OCI-LY7 (cell line): ENCODE measurements around the gene PRRX2. TPM values are rescaled to one million over a fixed set of nuclear protein-coding genes. Genes with fewer than 3 reads are reported as not detected.

Experiments
- BruUV-seq: library from RNA; stranded (reverse); fragments of 400-500 nt; replicated peaks from 2 replicates; lab custom pipeline; 2021; lab: Mats Ljungman, UMichigan
- CTCF ChIA-PET: fragments of 300-600 bp; sonication (Branson Sonifier 250); formaldehyde crosslinking; loops from one replicate; lab custom pipeline; 2022; ENCODE audit warnings: antibody characterized with exemption; ENCODE audit not compliant: unreplicated experiment; lab: Charles Lee
- POLR2A ChIA-PET: fragments of 300-600 bp; sonication (Branson Sonifier 250); formaldehyde crosslinking; loops from one replicate; lab custom pipeline; 2022; ENCODE audit warnings: antibody characterized with exemption; lab: Charles Lee
- DNase-seq: peaks from one replicate; pipeline ENCODE4 v3.0.0-alpha.2; 2015; ENCODE audit warnings: low spot score
- H2AFZ ChIP-seq: fragments of 200-600 bp; sonication (generic), shearing (Covaris generic); 2 replicates; pipeline ENCODE4 v1.6.1; 2014; ENCODE audit warnings: mild to moderate bottlenecking, antibody characterized with exemption, low read length, moderate library complexity
- H3K27ac ChIP-seq: fragments of 200-600 bp; sonication (generic); 2 replicates; pipeline ENCODE4 v1.5.1; 2014; ENCODE audit warnings: mixed run types, low read depth, mild to moderate bottlenecking, moderate library complexity, low read length, inconsistent platforms; ENCODE audit not compliant: poor library complexity, severe bottlenecking
- H3K36me3 ChIP-seq: fragments of 200-600 bp; sonication (generic); 2 replicates; pipeline ENCODE4 v1.6.1; 2014; ENCODE audit warnings: mild to moderate bottlenecking, antibody characterized with exemption, low read length, moderate library complexity, mixed read lengths; ENCODE audit not compliant: insufficient read depth
- H3K4me1 ChIP-seq: fragments of 200-600 bp; sonication (generic); 2 replicates; pipeline ENCODE4 v1.5.1; 2014; ENCODE audit warnings: mild to moderate bottlenecking, low read length; ENCODE audit not compliant: insufficient read depth, poor library complexity, severe bottlenecking
- H3K4me2 ChIP-seq: fragments of 200-600 bp; sonication (generic); 2 replicates; pipeline ENCODE4 v1.6.1; 2014; ENCODE audit warnings: mild to moderate bottlenecking, low read length
- H3K4me3 ChIP-seq: fragments of 200-600 bp; sonication (generic); 2 replicates; pipeline ENCODE4 v1.5.1; 2014; ENCODE audit warnings: mild to moderate bottlenecking, low read depth, low read length; ENCODE audit not compliant: poor library complexity, severe bottlenecking
- H3K79me2 ChIP-seq: fragments of 200-600 bp; sonication (generic); 2 replicates; pipeline ENCODE4 v1.6.1; 2016; ENCODE audit warnings: low read depth, mild to moderate bottlenecking, low read length, moderate library complexity, mixed read lengths; ENCODE audit not compliant: insufficient read depth
- H3K9me2 ChIP-seq: fragments of 200-600 bp; sonication (generic); 2 replicates; pipeline ENCODE4 v1.6.1; 2016; ENCODE audit warnings: mild to moderate bottlenecking, low read length, mixed read lengths; ENCODE audit not compliant: insufficient read depth
- H3K9me3 ChIP-seq: fragments of 200-600 bp; sonication (generic); 2 replicates; pipeline ENCODE4 v1.6.1; 2014; ENCODE audit warnings: mild to moderate bottlenecking, mixed run types, low read length, mixed read lengths
- H4K20me1 ChIP-seq: fragments of 200-600 bp; sonication (generic); 2 replicates; pipeline ENCODE4 v1.6.1; 2014; ENCODE audit warnings: mild to moderate bottlenecking, antibody characterized with exemption, low read length, moderate library complexity, mixed read lengths; ENCODE audit not compliant: insufficient read depth
- EZH2phosphoT487 ChIP-seq: fragments of 200-600 bp; sonication (generic); IDR thresholded peaks from 2 replicates; pipeline ENCODE4 v1.6.1; 2018; ENCODE audit warnings: low read depth, borderline replicate concordance, mild to moderate bottlenecking, mixed run types, antibody characterized with exemption, low read length, moderate library complexity, mixed read lengths
- intact Hi-C: fragments of 100-400 bp; cut with micrococcal nuclease; formaldehyde crosslinking; loops from one replicate; pipeline ENCODE4 v1.10.0; 2022; ENCODE audit not compliant: unreplicated experiment
- total RNA-seq, 2 experiments: library from RNA; depleted of rRNA in 1 of 2; stranded (reverse); fragments of >200 nt in 1 of 2; shearing (Covaris generic) in 1 of 2; gene quantifications; 2 replicates each; pipeline ENCODE4 v1.2.3, GENCODE V29; 2014 to 2022
- TF ChIP-seq, protein P1 (sequence below): fragments of 200-600 bp; sonication (generic); conservative IDR thresholded peaks from 2 replicates; pipeline ENCODE4 v1.5.1; 2014; ENCODE audit warnings: mild to moderate bottlenecking, antibody characterized with exemption, low read length, moderate library complexity, mixed read lengths

Gene PRRX2
- total RNA-seq, 2 experiments from 2014 or later, result not detected

DNA sequence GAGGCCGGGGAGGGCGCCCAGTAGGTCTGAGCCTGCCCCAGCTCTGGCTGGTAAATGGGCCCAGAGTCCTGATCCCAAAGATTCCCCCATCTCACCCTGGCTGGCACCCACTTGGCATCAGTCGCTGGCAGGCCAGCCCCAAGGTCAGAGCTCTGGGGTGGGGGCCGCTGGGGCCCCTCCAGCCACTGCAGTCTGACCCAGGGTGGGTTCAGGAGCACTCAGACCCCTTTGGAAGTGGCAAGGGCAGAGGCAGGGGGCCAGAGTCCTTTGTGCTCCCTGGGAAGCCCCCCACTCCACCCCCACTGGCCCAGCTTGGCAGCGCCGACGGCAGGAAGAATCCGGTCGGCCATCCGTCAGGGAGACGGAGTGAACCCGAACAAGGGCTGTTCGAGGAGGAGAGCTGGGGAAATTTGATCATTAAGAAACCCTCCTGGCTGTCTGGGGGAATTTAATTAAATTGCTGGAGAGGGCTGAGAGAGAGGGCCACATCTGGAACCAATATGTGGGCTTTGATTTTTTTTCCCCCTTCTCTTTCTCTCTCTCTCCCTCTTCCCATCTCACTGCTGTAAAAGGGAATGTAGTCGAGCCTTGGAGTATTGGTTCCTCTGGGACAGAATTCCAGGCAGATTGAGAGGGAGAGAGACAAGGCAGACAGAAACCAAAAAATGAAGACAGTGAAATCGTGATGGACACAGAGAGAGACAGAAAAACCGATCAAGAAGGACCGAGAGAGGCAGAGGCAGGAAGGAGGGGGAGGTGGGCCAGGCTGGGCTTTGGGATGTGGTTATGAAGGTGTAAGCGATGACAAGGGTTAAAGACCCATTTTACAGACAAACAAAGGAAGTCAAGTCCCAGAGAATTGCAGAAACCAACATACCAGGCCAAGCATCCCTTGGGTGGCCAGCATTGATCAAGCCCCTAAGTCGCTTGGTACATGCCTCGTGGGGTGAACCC lies 15.4 kb upstream of the PRRX2 start:
- intact Hi-C loops, result no loop called here
- Histone ChIP-seq H3K4me3 (no peak overlapping the region), H3K27ac (no peak overlapping the region), H3K79me2 (no peaks in the 10 kb centered on the region), H3K4me2 (no peak overlapping the region), H3K9me3 (no peaks in the 10 kb centered on the region), H2AFZ (no peak overlapping the region), H3K9me2 (no peaks in the 10 kb centered on the region), H4K20me1 (no peaks in the 10 kb centered on the region), H3K36me3 (no peaks in the 10 kb centered on the region), H3K4me1 (no peaks in the 10 kb centered on the region)
- POLR2A ChIA-PET, result no interaction called here
- no TSS peak for BruUV-seq
- no peak for DNase-seq
- CTCF ChIA-PET, result no interaction called here
- TF ChIP-seq, protein P1, sequence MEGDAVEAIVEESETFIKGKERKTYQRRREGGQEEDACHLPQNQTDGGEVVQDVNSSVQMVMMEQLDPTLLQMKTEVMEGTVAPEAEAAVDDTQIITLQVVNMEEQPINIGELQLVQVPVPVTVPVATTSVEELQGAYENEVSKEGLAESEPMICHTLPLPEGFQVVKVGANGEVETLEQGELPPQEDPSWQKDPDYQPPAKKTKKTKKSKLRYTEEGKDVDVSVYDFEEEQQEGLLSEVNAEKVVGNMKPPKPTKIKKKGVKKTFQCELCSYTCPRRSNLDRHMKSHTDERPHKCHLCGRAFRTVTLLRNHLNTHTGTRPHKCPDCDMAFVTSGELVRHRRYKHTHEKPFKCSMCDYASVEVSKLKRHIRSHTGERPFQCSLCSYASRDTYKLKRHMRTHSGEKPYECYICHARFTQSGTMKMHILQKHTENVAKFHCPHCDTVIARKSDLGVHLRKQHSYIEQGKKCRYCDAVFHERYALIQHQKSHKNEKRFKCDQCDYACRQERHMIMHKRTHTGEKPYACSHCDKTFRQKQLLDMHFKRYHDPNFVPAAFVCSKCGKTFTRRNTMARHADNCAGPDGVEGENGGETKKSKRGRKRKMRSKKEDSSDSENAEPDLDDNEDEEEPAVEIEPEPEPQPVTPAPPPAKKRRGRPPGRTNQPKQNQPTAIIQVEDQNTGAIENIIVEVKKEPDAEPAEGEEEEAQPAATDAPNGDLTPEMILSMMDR, result no peak
- TF ChIP-seq EZH2phosphoT487, result no peak

DNA sequence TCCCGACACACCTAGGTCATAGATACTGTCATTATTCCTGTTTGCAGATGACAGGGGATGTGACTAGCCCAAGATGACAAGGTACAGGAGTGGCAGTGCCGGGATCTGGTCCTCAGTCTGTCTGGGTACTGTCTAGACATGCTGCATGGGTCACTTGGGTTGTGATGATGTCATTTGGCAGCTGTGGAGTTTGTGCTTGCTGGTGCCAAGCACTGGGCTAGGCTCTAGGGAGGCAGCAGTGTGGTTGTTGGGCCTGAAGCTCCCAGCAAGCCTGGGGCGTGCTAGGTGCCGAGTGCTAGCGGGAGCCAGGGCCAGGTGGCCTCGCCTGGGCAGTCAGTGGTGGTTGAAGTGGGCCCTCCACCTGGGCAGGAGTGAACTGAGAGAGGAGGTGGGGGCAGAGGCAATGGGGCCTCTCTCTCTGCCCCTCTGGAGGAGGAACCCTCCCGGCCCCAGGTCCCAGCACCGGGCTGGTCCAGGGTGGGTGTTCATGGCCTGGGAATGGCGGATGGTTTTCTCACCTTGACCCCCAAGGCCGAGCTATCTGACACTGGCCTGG lies 14.7 kb upstream of the PRRX2 start:
- intact Hi-C loops, result no loop called here
- TF ChIP-seq EZH2phosphoT487, result no peak
- TF ChIP-seq, protein P1, result no peak
- no peak for DNase-seq
- Histone ChIP-seq H3K27ac (no peak overlapping the region), H4K20me1 (no peaks in the 10 kb centered on the region), H3K36me3 (no peaks in the 10 kb centered on the region), H3K4me2 (no peak overlapping the region), H3K9me3 (no peaks in the 10 kb centered on the region), H3K4me1 (no peaks in the 10 kb centered on the region), H3K9me2 (no peaks in the 10 kb centered on the region), H3K4me3 (no peak overlapping the region), H3K79me2 (no peaks in the 10 kb centered on the region), H2AFZ (no peak overlapping the region)
- POLR2A ChIA-PET, result no interaction called here
- BruUV-seq, result no TSS peak
- CTCF ChIA-PET, result no interaction called here
